D721Med (cell line): ENCODE data around the gene NDNF.

ENCODE experiments used
- DNase-seq: peaks from one replicate; pipeline ENCODE4 v3.0.0; 2011; ENCODE audit warnings: low spot score; ENCODE audit not compliant: insufficient read length
- FAIRE-seq: peaks from 2 replicates; lab custom pipeline; 2011; peaks lifted over from hg19 to GRCh38; lab: Jason Lieb, UNC
- TF ChIP-seq, protein P1 (sequence below): IDR thresholded peaks from 2 replicates; pipeline ENCODE4 v1.5.1; 2012; ENCODE audit warnings: mild to moderate bottlenecking, control low read depth; ENCODE audit not compliant: insufficient read depth; ENCODE audit errors: missing control alignments

The NDNF gene

DNA sequence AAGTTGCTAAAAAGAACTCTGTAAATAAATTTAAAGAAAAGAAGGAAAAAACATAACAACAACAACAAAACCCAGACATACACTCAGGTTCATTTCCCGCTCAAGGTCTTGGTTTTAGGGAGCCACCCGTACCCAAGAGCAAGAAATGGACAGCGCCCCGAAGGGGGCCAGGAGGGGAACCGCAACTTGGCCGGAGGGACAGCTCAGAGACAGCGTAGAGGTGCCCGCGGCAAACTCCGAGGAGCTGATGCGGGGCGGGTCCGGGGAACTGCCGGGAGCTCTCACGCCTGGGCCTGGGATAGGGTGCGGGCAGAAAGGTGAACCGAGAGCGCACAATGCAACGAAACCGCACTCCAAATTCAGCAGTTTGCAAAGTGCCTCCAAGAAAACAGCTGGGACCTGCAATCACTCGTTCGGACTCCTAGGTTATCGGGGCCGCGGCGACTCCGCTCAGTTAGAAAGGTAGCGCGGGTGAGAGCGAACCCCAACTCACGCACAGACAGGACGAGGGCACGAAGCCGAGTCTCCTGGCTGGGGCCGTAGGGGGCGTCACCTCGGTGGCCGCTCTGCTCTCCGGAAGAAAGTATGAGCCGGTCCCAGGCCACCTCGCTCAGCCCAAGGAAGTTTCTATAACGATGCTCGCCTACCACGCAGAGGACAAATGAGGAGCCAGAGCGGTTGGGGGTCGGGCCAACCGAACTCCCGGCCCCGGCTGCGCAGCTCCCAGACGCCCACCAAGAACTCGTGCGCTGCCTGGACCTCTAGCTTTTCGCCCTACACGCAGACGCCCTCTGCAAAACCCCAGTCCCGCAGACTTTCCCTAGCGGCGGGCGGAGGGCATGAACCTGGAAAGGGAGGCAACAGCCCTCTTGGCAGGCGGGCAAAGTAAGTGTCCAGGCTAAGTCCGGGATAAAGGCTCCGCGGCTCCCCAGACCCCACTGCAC, 1.4 kb downstream of the NDNF start:
- no peak for FAIRE-seq
- TF ChIP-seq, protein P1, sequence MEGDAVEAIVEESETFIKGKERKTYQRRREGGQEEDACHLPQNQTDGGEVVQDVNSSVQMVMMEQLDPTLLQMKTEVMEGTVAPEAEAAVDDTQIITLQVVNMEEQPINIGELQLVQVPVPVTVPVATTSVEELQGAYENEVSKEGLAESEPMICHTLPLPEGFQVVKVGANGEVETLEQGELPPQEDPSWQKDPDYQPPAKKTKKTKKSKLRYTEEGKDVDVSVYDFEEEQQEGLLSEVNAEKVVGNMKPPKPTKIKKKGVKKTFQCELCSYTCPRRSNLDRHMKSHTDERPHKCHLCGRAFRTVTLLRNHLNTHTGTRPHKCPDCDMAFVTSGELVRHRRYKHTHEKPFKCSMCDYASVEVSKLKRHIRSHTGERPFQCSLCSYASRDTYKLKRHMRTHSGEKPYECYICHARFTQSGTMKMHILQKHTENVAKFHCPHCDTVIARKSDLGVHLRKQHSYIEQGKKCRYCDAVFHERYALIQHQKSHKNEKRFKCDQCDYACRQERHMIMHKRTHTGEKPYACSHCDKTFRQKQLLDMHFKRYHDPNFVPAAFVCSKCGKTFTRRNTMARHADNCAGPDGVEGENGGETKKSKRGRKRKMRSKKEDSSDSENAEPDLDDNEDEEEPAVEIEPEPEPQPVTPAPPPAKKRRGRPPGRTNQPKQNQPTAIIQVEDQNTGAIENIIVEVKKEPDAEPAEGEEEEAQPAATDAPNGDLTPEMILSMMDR, result no peak
- DNase-seq, result no peak

DNA sequence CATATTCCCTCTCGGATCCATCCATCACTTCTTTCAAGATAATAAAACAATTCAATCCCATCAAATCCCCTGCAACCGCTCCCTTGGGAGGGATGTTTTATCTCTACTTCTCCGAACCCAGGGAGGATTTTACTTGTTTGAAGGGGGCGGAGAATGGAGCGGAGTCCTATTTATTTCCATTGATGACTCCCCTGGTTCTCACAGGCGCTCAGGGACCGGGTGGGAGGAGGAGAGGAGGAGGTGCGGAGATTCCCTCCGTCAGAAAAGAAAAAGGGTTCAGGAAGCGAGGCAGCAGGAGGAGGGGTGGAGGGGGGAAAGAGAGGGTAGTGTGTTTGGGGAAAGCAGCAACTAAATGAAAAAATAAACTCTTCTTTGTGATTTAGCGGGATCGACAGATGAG, 2.1 kb downstream of the NDNF start:
- TF ChIP-seq, protein P1, result no peak
- DNase-seq (no peak), FAIRE-seq (no peak)

DNA sequence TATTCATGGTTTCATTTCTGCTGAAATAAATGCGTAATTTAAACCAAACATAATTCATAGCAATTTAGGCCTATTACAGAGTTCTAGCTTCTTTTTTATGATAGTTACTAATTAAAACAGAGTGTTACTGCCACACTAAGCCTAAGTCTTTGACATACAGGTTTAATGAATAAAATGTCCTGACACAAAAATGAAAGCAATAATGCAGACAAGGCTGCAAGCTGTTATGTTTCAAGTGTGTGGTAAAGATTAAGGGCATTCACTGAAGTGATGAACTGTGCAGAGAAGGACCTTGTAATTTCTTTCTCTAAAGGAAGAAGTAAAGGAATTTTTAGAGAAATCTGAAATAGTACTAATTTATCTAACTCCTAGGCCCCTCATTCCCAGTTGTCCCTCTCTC, 2.9 kb downstream of the NDNF start:
- TF ChIP-seq, protein P1, result no peak
- FAIRE-seq, result no peak
- DNase-seq, result no peak

DNA sequence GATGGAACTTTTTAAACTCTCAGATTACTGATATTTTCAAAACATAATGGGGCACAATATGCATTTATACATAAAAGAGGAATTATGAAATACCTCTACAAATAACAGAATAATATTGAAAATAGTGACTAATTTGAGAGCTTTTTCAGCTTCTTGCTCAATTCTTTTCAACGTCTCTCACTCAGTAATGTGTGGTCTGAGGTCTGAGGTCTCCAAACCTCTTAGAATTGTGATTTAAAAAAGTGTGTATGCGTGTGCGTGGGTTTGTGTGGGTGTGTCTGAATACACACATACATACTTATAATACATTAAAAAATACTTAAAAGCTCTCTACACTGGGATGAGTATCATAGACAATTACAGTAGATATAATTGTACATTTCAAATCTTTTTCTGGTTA, 7.9 kb downstream of the NDNF start:
- TF ChIP-seq, protein P1, result no peak
- DNase-seq, result no peak
- no peak for FAIRE-seq

DNA sequence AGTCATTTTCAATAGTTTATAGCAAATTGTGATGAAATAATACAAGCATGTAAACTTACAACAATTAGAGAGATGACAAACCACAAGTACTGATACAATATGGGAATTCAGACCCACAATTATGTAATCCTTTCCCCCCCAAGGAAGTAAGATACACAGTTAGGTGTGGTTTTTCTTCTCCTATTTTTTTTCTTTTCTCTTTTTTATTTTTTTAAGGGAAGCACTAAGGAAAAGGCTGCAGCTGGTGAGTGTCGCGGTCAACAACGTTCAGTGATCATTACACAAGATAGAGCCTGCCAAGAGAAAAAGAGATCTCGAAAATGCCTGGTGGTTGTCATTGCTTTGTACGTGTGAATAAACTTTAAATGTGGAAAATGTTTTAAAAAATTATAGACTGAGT, 9.8 kb downstream of the NDNF start:
- TF ChIP-seq, protein P1, result no peak

DNA sequence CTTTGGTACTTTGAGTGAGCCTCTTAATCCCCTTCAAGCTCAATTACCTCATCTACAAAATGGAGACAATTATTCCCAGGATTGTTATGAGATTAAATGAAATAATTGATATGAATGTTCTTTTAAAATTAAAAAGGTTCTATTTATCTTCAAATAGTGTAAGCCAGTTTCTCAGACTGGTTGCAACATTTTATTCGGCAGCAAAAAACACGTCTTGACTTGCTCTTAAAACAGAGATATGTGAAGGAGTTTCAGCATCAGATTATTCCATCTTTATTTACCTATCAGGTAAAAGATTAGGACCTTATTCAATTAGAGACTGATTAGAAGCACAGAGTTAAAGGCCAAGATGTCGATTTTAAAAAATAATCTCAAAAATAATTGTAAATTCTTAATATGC, 10.5 kb downstream of the NDNF start:
- TF ChIP-seq, protein P1, result no peak
- FAIRE-seq (peak; percentile 95), DNase-seq (no peak)

More for the DNA sequence above, 9.8 kb downstream of the NDNF start:
- no peak for FAIRE-seq
- no peak for DNase-seq

DNA sequence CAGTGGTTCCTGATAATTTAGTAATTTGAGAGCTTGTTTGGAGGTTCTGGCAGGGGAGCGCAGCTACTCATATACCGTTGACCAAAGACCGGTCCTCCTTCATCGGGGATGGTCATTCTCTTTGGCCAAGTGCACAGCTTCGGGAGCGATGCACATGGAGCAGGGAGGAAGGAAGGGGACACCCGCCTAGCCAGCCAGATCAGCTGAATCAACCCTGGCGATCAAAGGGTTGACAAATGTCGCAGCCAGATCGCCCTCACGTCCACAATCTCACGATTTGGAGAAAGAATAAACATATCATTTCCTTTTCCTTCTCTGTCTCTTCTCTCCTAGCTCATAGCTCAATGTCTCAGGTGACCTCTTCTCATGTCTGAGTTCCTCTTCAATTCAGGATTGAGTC, 11.1 kb downstream of the NDNF start:
- TF ChIP-seq, protein P1, result no peak
- FAIRE-seq, result no peak
- DNase-seq, result no peak
